OCI-LY7 (cell line): Measurements from ENCODE around the gene DTYMK.

Experiments
- CTCF ChIP-seq: fragments of 200-600 bp; sonication (generic); conservative IDR thresholded peaks from 2 replicates; pipeline ENCODE4 v1.5.1; 2014; ENCODE audit warnings: mild to moderate bottlenecking, antibody characterized with exemption, low read length, moderate library complexity, mixed read lengths
- EZH2phosphoT487 ChIP-seq: fragments of 200-600 bp; sonication (generic); IDR thresholded peaks from 2 replicates; pipeline ENCODE4 v1.6.1; 2018; ENCODE audit warnings: low read depth, borderline replicate concordance, mild to moderate bottlenecking, mixed run types, antibody characterized with exemption, low read length, moderate library complexity, mixed read lengths

- TF ChIP-seq CTCF, result no peak
- no peak for TF ChIP-seq EZH2phosphoT487
Measured at GRCh38 chr2:241677392-241677791, 9.2 kb downstream of the DTYMK start.
